ENCODE measurements around the gene PTGDR2.

The PTGDR2 gene

GRCh38 chr11:60813324-60813723, 42.4 kb downstream of the PTGDR2 start:
- no peak for DNase-seq (ENCODE audit: extremely low read depth, insufficient read length)
- Histone ChIP-seq H3K36me3 (ENCODE audit: control insufficient read depth, insufficient read depth, low read length) (no peaks in the 10 kb centered on the region), H3K27me3 (replicated peaks; ENCODE audit: control insufficient read depth, insufficient read depth, low read length) (no peaks in the 10 kb centered on the region), H3K4me3 (replicated peaks; ENCODE audit: low read depth, low read length) (no peak overlapping the region)
- TF ChIP-seq CTCF (IDR thresholded peaks at IDR 0.05; ENCODE audit: insufficient read depth, low read length, poor library complexity, severe bottlenecking), result no peak

DNA sequence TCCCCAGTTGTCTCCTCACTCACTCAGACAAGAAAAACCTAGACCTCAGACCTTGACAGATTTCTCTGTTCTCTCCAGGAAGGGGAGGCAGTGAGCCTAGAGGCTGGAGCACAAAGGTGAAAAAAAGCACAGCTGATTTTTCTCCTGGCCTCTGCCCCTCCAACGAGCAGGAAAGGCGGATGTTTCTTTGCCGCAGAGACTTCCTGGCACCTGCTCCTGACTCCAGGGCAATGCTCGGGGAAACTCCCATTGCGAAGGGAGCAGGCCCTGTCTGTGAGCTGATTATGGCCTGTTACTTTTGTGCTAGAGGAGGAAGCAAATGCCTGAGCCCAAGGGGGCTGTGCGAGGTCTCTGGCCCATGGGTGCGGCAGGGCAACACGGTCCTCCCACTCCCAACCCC, 45.2 kb downstream of the PTGDR2 start:
- H3K36me3 ChIP-seq (ENCODE audit: control insufficient read depth, insufficient read depth, low read length), result no peaks in the 10 kb centered on the region
- no peak for DNase-seq (ENCODE audit: extremely low read depth, insufficient read length)
- H3K27me3 ChIP-seq (replicated peaks; ENCODE audit: control insufficient read depth, insufficient read depth, low read length), result no peaks in the 10 kb centered on the region

DNA sequence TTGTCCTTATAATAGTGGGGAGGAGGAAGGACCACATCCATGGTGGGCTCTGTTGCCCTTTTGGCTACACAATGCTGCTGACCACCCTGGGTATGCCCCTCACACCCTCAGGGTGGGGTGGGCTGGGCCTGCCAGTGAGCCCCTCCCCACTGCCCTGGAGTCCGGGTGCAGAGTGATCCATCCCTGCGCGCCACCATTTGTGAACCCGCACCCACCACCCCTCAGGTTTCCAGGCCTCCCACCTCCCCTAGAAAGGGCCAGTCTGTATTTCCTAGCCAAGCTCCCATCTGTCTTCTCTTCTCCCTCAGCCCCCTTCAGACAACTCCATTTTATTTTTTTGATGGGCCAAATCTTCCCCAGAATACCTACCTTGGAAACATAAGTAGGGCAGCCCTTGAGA, 45.6 kb downstream of the PTGDR2 start:
- H3K4me3 ChIP-seq (replicated peaks; ENCODE audit: low read depth, low read length), result no peak overlapping the region

More for the DNA sequence above, 45.2 kb downstream of the PTGDR2 start:
- no peak for TF ChIP-seq CTCF (IDR thresholded peaks at IDR 0.05; ENCODE audit: insufficient read depth, low read length, poor library complexity, severe bottlenecking)
- no peak overlapping the region for H3K4me3 ChIP-seq (replicated peaks; ENCODE audit: low read depth, low read length)

DNA sequence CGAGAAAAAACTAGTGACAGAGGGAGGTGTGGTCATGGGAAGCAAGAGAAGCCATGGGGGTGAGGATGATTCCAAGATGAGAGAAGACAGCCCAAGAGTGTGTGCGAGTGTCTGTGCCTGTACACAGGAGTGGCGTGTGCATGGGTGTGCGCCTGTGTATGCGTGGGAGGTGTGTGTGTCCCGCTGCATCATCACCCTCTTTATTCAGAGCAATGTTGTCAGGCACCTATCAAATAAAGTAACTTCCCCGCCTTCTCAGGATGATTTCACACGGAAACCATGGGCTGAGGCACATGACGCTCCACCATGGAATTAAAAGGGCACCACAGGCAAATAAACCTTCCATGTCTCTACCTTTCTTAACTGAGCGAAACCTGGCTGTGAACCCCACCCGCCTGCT, 46.1 kb downstream of the PTGDR2 start:
- TF ChIP-seq CTCF (IDR thresholded peaks at IDR 0.05; ENCODE audit: insufficient read depth, low read length, poor library complexity, severe bottlenecking), result no peak
- Histone ChIP-seq H3K36me3 (ENCODE audit: control insufficient read depth, insufficient read depth, low read length) (no peaks in the 10 kb centered on the region), H3K27me3 (replicated peaks; ENCODE audit: control insufficient read depth, insufficient read depth, low read length) (no peaks in the 10 kb centered on the region), H3K4me3 (replicated peaks; ENCODE audit: low read depth, low read length) (no peak overlapping the region)
- no peak for DNase-seq (ENCODE audit: extremely low read depth, insufficient read length)

More for the DNA sequence above, 45.6 kb downstream of the PTGDR2 start:
- DNase-seq (ENCODE audit: extremely low read depth, insufficient read length), result no peak
- Histone ChIP-seq H3K27me3 (replicated peaks; ENCODE audit: control insufficient read depth, insufficient read depth, low read length) (no peaks in the 10 kb centered on the region), H3K36me3 (ENCODE audit: control insufficient read depth, insufficient read depth, low read length) (no peaks in the 10 kb centered on the region)
- TF ChIP-seq CTCF (IDR thresholded peaks at IDR 0.05; ENCODE audit: insufficient read depth, low read length, poor library complexity, severe bottlenecking), result no peak

DNA sequence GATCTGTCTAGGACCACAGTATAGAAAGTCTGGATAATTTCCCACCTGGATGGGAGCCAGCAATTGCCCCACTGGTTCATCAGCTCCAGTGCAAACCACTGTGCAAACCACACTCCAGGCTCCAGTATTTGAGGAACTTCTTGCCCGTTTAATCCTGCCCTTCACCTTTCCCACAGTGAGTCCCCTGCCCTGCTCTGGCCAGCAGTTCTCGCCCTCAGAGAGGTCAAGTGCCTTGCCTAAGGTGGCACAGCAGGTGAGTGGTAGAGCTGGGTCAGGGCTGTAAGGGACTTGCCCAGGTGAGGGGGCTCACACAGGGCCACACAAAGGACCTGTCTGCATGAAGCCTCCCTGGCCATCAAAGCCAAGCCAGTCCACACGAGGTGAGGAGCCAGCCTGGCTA, 46.5 kb downstream of the PTGDR2 start:
- no peaks in the 10 kb centered on the region for H3K36me3 ChIP-seq (ENCODE audit: control insufficient read depth, insufficient read depth, low read length)
- no peak for DNase-seq (ENCODE audit: extremely low read depth, insufficient read length)
- H3K27me3 ChIP-seq (replicated peaks; ENCODE audit: control insufficient read depth, insufficient read depth, low read length), result no peaks in the 10 kb centered on the region
- no peak for TF ChIP-seq CTCF (IDR thresholded peaks at IDR 0.05; ENCODE audit: insufficient read depth, low read length, poor library complexity, severe bottlenecking)
- no peak overlapping the region for H3K4me3 ChIP-seq (replicated peaks; ENCODE audit: low read depth, low read length)

DNA sequence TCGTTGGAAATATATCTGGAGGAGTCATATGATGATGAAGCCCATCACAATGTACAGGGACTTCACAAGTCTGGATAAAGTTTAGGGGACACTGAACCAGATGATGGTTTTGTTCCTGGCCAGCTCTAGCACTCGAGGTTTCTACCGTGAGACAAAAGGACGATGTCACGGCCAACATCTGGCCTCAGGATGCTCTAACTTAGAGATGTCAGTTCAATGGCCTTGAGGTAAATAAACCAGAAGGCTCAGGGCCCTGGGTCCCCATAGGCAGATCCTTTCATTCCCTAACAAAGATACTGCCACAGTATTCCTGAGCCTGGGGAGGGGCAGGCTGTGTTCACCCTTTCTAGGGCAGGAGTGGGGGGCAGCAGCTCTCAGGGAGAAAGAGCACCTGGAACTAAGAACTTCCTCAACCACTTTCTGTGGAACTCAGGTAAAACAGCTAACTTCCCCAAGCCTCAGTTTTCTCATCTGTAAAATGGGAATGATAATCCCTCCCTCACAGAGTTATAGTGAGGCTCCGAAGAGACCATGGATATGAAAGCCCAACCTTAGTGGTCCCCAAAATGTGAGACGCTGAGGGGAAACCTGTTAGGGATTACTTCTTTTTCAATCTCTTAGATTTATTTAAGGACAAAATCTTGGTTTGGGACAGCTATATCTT, 52.3 kb downstream of the PTGDR2 start:
- DNase-seq (ENCODE audit: extremely low read depth, insufficient read length), result no peak
- Histone ChIP-seq H3K4me3 (replicated peaks; ENCODE audit: low read depth, low read length) (no peak overlapping the region), H3K36me3 (ENCODE audit: control insufficient read depth, insufficient read depth, low read length) (no peaks in the 10 kb centered on the region), H3K27me3 (replicated peaks; ENCODE audit: control insufficient read depth, insufficient read depth, low read length) (no peaks in the 10 kb centered on the region; the same call in 1 of the 2 replicates)
- no peak for TF ChIP-seq CTCF (IDR thresholded peaks at IDR 0.05; ENCODE audit: insufficient read depth, low read length, poor library complexity, severe bottlenecking)

Data from GM06990 (cell line).